OCI-LY3 (cell line): ENCODE measurements around the gene JAKMIP2.

ENCODE experiments used
- EZH2phosphoT487 ChIP-seq: fragments of 200-600 bp; shearing (Covaris generic); IDR thresholded peaks from 2 replicates; pipeline ENCODE4 v1.6.1; 2018; ENCODE audit warnings: antibody characterized with exemption, mixed run types, low read depth
- TF ChIP-seq, protein P1 (sequence below): fragments of 200-600, 300-600 bp; sonication (generic); IDR thresholded peaks from 2 replicates; pipeline ENCODE4 v1.5.1; 2014; ENCODE audit warnings: antibody characterized with exemption, low read length, low read depth

DNA sequence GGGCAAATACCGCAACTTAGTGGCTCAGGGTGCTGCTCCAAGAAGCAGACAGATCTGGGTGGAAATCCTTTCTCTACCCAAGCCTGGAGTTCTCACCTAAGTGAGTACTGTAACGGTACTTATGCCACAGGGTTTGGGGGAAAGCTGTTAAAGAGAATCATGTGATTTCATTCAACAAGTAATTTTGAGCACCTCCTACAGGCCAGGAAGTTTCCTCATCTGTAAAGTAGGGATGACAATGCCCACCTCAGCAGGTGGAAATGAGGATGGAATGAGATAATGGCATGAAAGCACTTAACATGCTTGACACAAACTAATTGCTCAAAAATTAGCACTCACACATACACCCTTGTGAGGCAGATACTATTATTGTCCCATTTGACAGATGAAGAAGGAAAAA, 114.1 kb downstream of the JAKMIP2 start:
- TF ChIP-seq, protein P1, sequence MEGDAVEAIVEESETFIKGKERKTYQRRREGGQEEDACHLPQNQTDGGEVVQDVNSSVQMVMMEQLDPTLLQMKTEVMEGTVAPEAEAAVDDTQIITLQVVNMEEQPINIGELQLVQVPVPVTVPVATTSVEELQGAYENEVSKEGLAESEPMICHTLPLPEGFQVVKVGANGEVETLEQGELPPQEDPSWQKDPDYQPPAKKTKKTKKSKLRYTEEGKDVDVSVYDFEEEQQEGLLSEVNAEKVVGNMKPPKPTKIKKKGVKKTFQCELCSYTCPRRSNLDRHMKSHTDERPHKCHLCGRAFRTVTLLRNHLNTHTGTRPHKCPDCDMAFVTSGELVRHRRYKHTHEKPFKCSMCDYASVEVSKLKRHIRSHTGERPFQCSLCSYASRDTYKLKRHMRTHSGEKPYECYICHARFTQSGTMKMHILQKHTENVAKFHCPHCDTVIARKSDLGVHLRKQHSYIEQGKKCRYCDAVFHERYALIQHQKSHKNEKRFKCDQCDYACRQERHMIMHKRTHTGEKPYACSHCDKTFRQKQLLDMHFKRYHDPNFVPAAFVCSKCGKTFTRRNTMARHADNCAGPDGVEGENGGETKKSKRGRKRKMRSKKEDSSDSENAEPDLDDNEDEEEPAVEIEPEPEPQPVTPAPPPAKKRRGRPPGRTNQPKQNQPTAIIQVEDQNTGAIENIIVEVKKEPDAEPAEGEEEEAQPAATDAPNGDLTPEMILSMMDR = no peak
- TF ChIP-seq EZH2phosphoT487 = no peak
